ENCODE data around the gene IRAG1.
"Not testable (repeated sequence)": the region's sequence is repeated elsewhere in the genome, so short reads cannot be mapped to it uniquely, and the experiment has no call there.

The IRAG1 gene

DNA sequence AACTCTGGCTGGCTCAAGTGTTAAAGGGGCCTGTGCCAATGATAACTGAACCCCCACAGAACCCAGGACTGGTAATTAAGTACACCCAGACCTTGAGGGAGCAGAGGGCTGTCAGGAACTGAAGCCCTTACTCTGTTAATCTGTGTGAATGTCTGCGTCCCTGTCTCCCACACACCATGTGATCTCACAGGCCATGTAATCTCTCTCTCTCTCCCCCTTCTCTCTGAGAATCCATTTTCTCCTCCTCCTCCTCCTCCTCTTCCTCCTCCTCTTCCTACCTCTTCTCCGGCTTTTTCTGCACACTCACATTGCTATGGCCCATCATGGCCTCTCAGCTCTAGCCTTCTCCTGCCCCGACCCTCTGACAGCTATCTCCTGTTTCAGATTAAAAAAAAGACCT is 14.6 kb upstream of the IRAG1 start:
- DNase-seq (ENCODE audit: low spot score) = no peak

DNA sequence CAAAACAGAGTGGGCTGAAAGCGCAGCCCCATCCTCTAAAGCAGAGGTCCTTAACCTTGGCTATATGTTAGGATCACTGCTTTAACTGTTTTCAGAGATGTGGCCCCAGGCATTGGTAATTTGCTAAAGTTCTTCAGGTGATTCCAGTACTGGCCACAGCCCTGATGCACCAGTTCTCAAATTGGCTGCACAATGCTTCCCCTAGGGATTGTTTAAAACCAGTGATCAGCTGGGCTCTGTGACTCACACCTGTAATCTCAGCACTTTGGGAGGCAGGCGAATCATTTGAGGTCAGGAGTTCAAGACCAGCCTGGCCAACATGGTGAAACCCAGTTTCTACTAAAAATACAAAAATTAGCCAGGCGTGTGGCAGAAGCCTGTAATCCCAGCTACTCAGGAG is 8.4 kb upstream of the IRAG1 start:
- DNase-seq (ENCODE audit: low spot score) = no peak

- no peak for DNase-seq (ENCODE audit: low spot score)
Measured at GRCh38 chr11:10699072-10699471, 5.5 kb upstream of the IRAG1 start.

DNA sequence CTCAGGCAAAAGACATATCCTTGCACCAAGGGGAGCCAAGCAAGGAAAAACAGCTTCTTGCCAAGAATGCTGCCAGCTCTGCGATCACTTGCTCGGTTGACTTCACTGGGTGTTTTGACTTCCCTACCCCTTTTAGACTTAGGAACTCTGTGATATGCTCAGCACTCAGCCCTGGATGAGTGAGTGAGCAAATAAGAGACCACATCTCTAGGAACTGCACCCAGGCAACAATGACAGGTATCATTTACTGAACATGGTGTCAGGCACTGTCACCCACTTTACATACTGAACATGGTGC is 3.7 kb upstream of the IRAG1 start:
- DNase-seq (ENCODE audit: low spot score) = no peak

DNA sequence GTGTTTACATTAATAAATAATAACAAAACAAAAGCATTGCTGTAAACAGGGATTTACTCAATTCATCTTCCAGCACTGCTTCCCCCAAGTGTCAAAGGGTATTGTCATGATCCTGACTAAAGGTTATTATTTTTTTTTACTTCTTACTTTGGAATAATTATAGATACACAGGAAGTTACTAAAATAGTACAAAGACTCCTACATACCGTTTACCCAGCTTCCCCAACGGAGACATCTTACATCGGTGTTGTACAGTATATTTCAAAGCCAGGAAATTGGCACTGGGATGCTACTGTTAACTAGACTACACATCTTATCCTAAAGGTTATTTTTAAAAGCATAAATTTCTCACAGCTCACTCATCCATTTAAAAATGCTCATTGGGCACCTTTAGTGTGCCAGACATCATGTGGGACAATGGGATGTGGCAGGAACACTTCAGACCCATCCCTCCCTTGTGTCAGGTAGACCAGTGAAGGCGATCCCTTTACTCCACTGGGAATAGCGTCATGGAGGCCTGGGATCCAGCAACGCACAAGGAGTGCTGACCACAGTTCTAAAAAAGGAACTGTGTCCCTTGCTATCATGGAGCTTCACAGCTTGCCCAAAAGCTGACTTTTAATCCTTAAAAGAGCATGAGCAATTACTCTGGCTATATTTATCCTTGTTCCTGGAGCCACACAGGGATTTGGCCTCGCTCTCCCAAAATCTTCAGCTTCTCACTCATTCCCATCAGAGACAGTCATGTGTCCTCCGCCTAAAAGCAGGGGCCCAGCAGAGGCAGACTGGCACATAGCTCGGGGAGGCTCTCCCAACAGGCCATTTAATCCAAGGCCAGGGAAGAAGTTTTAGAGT is 3.1 kb upstream of the IRAG1 start:
- no peak for DNase-seq (ENCODE audit: low spot score)

DNA sequence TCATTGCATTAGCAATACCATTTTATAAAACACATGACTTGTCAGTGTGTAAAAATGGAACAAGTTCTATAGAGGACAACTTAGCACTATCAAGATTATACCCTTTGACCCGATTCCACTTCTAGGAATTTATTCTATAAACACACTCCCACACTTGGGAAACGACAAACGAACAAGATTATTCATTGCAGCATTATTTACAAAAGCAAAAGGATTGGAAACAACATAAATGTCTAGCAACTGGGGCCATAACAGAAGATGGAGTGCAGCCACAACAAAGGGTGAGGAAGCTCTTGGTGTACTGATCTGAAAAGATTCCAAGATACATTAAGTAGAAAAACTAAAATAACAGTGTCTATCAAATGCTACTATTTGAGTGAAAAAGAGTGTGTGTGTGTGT is 2.3 kb upstream of the IRAG1 start:
- no peak for DNase-seq (ENCODE audit: low spot score)

DNA sequence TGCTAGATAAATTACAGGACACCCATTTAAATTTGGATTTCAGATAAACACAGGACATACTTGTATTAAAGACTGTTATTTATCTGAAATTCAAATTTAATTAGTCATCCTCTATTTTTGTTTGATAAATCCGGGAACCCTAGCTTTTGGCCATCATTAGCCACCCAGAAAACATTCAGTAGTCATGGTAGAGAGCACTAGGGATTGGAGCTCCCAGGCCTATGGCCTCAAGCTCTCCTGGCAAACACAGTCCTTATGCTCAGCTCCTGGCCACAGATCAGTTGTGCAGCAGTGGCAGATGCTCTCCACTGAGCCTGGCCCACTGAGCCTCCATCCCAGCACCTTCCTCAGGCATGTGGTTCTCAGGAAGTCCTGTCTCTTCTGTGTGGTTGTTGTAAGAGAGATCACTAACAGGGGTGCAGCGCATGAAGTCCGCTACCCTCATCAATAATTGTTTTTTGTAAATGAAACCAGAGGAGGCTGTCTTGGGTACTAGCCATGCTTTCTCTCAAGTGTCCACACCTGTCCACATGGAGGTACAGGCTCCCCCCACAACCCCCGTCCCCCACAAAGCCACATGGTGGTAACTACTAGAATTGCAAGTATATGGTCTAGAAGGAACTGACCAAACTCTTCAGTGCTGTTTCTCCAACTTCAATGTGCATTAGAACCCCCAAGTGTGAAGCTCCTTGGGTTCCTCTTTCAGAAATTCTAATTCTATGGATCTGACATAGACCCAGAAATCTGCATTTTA is 1.1 kb upstream of the IRAG1 start:
- DNase-seq (ENCODE audit: low spot score) = no peak

- no peak for DNase-seq (ENCODE audit: low spot score)
Measured at GRCh38 chr11:10692531-10693115, 932 bp downstream of the IRAG1 start.

- no peak for DNase-seq (ENCODE audit: low spot score)
Measured at GRCh38 chr11:10688401-10688800, 5.2 kb downstream of the IRAG1 start.

GRCh38 chr11:10686311-10686710 is 7.2 kb downstream of the IRAG1 start:
- DNase-seq (ENCODE audit: low spot score) = no peak

DNA sequence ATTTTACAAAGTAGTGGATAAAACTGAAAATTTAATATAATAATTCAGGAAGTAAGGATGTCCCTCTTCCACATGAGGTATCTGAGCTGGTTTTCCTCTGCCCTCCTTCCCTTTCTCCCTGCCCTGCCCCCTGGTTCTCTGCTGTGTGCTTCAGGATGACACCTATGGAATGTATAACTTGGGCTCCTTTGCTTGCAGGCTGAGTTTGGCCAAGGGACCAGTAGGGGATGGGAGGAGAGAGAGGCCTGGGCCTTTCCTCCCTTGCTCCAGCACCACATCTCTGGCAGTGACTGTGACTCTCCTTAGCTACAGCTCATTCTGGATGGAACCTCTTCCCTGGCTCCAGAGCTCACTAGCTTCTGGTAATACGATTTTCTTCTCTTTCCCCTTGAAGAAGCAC is 10.1 kb downstream of the IRAG1 start:
- no peak for DNase-seq (ENCODE audit: low spot score)

GRCh38 chr11:10680956-10681487 is 12.5 kb downstream of the IRAG1 start:
- no peak for DNase-seq (ENCODE audit: low spot score)

GRCh38 chr11:10680279-10680678 is 13.3 kb downstream of the IRAG1 start:
- not testable (repeated sequence) for DNase-seq (ENCODE audit: low spot score)

DNA sequence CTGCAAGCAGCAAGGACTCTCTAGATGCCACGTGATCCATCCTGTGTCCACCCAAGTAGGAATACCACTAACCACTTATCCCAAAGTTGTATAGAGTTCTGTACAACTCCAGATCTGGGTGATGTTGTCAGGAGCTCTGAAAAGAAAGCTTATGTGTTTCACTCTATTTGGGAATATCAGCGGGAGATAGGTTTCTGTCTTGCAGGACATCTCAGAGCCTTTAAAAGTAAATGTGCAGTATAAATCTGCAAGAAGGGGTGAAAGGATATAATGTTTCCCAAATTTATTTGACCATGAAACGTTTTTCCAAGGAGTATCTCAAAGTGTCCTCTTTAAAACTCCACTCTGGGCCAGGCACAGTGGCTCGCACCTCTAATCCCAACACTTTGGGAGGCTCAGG is 13.9 kb downstream of the IRAG1 start:
- no peak for DNase-seq (ENCODE audit: low spot score)

DNA sequence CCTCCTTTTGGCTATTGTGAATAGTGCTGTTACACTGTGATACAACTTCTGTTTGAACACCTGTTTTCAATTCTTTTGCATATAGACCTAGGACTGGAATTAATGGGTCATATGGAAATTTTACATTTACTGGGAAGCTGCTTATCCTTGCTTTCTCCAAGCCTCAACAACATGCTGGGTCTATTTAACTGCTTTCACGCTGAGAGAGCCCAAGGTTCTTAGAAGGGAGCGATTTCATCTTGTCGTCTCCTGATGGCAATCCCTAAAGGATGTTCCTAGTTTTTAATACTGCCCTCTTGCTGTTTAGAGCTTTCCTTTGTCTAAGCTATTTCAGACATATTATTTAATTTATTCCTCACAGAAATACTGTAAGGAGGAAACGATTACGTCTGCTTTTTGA is 15.5 kb downstream of the IRAG1 start:
- no peak for DNase-seq (ENCODE audit: low spot score)

DNA sequence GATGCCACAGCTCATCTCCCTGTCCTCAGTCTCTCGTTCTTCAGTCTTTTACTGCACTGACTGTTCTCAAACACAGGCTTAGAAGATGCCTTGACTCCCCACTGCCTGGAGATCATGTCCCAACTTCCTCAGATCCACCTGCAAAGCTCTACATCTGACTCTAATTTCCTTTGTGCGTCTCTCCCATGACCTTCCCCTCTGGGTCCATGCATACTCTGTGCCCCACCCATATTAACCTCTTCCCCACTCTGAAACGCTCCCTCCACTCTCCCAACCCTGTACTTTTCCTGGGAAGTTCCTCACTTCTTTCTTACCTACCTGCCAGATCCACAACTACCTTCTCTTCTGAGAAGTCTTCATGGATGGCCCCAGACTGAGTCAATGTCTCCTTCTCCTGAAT is 16.6 kb downstream of the IRAG1 start:
- no peak for DNase-seq (ENCODE audit: low spot score)

DNA sequence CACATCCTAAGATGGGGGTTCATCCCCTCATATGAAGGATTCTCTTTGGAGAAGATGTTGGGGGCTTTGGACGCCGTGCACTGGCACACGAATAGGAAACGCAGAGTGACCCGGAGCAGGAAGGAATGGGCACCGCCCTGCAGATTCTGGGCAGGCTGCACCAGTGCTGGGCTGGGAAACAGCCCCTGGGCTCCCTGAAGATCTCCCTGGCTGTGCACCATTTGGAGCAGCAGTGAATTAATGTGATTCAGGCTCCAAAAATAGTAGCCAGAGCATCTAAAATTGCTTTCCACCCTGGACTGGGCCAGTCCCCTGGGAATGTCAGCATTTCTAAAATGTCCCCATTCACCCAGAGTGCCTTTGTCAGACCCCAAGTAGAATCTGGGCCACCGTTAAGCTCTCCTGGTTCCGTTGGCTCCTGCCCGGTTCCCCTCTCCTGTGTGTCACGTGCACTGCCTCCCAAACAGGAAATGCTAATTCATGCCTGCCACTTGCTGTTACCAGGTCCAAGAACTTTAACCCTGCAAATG is 18.6 kb downstream of the IRAG1 start:
- DNase-seq (ENCODE audit: low spot score) = no peak

- no peak for DNase-seq (ENCODE audit: low spot score)
Measured at GRCh38 chr11:10674440-10674855, 19.1 kb downstream of the IRAG1 start.

- DNase-seq (ENCODE audit: low spot score) = no peak
Measured at GRCh38 chr11:10673501-10674062, 20.0 kb downstream of the IRAG1 start.

- DNase-seq (ENCODE audit: low spot score) = no peak
Measured at GRCh38 chr11:10670099-10670498, 23.5 kb downstream of the IRAG1 start.

GRCh38 chr11:10669258-10670033 is 24.1 kb downstream of the IRAG1 start:
- DNase-seq (ENCODE audit: low spot score) = no peak

GRCh38 chr11:10667521-10667885 is 26.1 kb downstream of the IRAG1 start:
- no peak for DNase-seq (ENCODE audit: low spot score)

Data from hematopoietic multipotent progenitor cell treated with erythropoietin and hydrocortisone succinate and interleukin-3 and kit ligand, for 17 days (in vitro differentiated cells).